HG02852 (cell line): ENCODE data around the gene KRTAP17-1.
"Not testable (repeated sequence)": the region's sequence is repeated elsewhere in the genome, so short reads cannot be mapped to it uniquely, and the experiment has no call there.

Experiments
- ATAC-seq: cut with Tn5 transposase; IDR thresholded peaks from one replicate; pipeline ENCODE4 v1.9.1; 2021; ENCODE audit warnings: mild to moderate bottlenecking, moderate library complexity; ENCODE audit not compliant: unreplicated experiment

KRTAP17-1 gene

GRCh38 chr17:41307647-41308046 lies 7.9 kb downstream of the KRTAP17-1 start:
- no peak for ATAC-seq

GRCh38 chr17:41304091-41304490 lies 11.4 kb downstream of the KRTAP17-1 start:
- ATAC-seq = no peak

GRCh38 chr17:41302981-41303380 lies 12.5 kb downstream of the KRTAP17-1 start:
- no peak for ATAC-seq

GRCh38 chr17:41301916-41302901 lies 13.3 kb downstream of the KRTAP17-1 start, which contains the start of gene KRTAP29-1:
KRTAP29-1 (minus strand) TSS chr17:41302851; CDS start chr17:41302851, 0 bp downstream.
- no peak for ATAC-seq

GRCh38 chr17:41301204-41301790 lies 14.2 kb downstream of the KRTAP17-1 start:
- no peak for ATAC-seq

- ATAC-seq = no peak
These were observed 16.9 kb downstream of the KRTAP17-1 start for GRCh38 chr17:41298458-41299135.

GRCh38 chr17:41296846-41297245 lies 18.7 kb downstream of the KRTAP17-1 start:
- no peak for ATAC-seq

GRCh38 chr17:41294016-41294415 lies 21.5 kb downstream of the KRTAP17-1 start:
- ATAC-seq = no peak

GRCh38 chr17:41287050-41287449 lies 28.5 kb downstream of the KRTAP17-1 start:
- no peak for ATAC-seq

GRCh38 chr17:41284546-41284945 lies 31.0 kb downstream of the KRTAP17-1 start:
- ATAC-seq = no peak

- ATAC-seq = no peak
These were observed 31.5 kb downstream of the KRTAP17-1 start for GRCh38 chr17:41284043-41284442.

GRCh38 chr17:41278176-41278955 lies 37.1 kb downstream of the KRTAP17-1 start:
- no peak for ATAC-seq

- ATAC-seq = not testable (repeated sequence)
These were observed 39.8 kb downstream of the KRTAP17-1 start, which contains the start of gene KRTAP9-7 for GRCh38 chr17:41275648-41276190. KRTAP9-7 (plus strand) TSS chr17:41275698; CDS start chr17:41275698, 0 bp downstream.

- ATAC-seq = no peak
These were observed 43.7 kb downstream of the KRTAP17-1 start for GRCh38 chr17:41271858-41272257.

- ATAC-seq = not testable (repeated sequence)
These were observed 44.2 kb downstream of the KRTAP17-1 start for GRCh38 chr17:41271323-41271722.

- ATAC-seq = no peak
These were observed 47.8 kb downstream of the KRTAP17-1 start for GRCh38 chr17:41267711-41268110.

GRCh38 chr17:41265078-41265477 lies 50.4 kb downstream of the KRTAP17-1 start, which contains the start of gene KRTAP9-6:
KRTAP9-6 (plus strand) TSS chr17:41265378; CDS start chr17:41265378, 0 bp downstream.
- ATAC-seq = no peak
